Small intestine (tissue), 7 donors: ENCODE data around the gene TBCEL. TPM values are rescaled to one million over a fixed set of nuclear protein-coding genes. Genes with fewer than 3 reads are reported as not detected.
A peak's percentile ranks its signal among the peaks of the same experiment; 100 is the strongest.

Experiments
- DNase-seq, 2 donors: peaks; one replicate each; pipeline versions ENCODE4 v3.0.0 to v3.0.0-alpha.2; 2013
- FAIRE-seq: peaks from 2 replicates; lab custom pipeline; 2012; peaks lifted over from hg19 to GRCh38; lab: Jason Lieb, UNC
- H3K27ac ChIP-seq, 3 donors: one replicate each; pipeline ENCODE4 v1.5.1; 2013; ENCODE audit warnings: low read length in 2 of 3, mild to moderate bottlenecking in 2 of 3, control low read depth in 1 of 3, inconsistent platforms in 1 of 3, low read depth in 1 of 3, moderate library complexity in 1 of 3
- H3K27me3 ChIP-seq, 3 donors: one replicate each; pipeline ENCODE4 v1.6.1; 2013; ENCODE audit warnings: low read length in 3 of 3, inconsistent platforms in 1 of 3; ENCODE audit not compliant: control insufficient read depth in 3 of 3, insufficient read depth in 3 of 3
- H3K36me3 ChIP-seq, 3 donors: one replicate each; pipeline ENCODE4 v1.6.1; 2013; ENCODE audit warnings: low read length in 3 of 3, inconsistent platforms in 1 of 3, low read depth in 1 of 3, mild to moderate bottlenecking in 1 of 3, moderate library complexity in 1 of 3; ENCODE audit not compliant: control insufficient read depth in 3 of 3, insufficient read depth in 2 of 3
- H3K4me1 ChIP-seq, 3 donors: one replicate each; pipeline ENCODE4 v1.6.1; 2013; ENCODE audit warnings: low read length in 2 of 3, inconsistent platforms in 1 of 3, low read depth in 1 of 3, mild to moderate bottlenecking in 1 of 3, moderate library complexity in 1 of 3; ENCODE audit not compliant: control insufficient read depth in 3 of 3, insufficient read depth in 2 of 3
- H3K4me3 ChIP-seq, 3 donors: one replicate each; pipeline ENCODE4 v1.5.1; 2013; ENCODE audit warnings: low read length in 3 of 3, control low read depth in 1 of 3, inconsistent platforms in 1 of 3, low read depth in 1 of 3, mild to moderate bottlenecking in 1 of 3, moderate library complexity in 1 of 3
- H3K9me3 ChIP-seq, 2 donors: one replicate each; pipeline ENCODE4 v1.6.1; 2013; ENCODE audit warnings: low read depth in 1 of 2, low read length in 1 of 2; ENCODE audit not compliant: control insufficient read depth in 2 of 2, insufficient read depth in 1 of 2
- WGBS, 3 donors: extraction: QIAGEN DNeasy Blood & Tissue Kit; methylation state at CpG; one replicate each; pipeline ENCODE4 v1.1.7; 2013; 5-methylcytosine and 5-hydroxymethylcytosine counted together
- polyA plus RNA-seq, 4 donors: library from polyadenylated mRNA; stranded (reverse) in 3 of 4; unstranded in 1 of 4; fragments of 200-250 nt in 3 of 4; fragments of 120-200 nt in 1 of 4; gene quantifications; one replicate each; pipeline versions ENCODE4 v1.2.1 to v1.2.3, GENCODE V29; 2013
- donor health status: healthy with polysubstance abuse.
- donor health status: control.
- donor health status: control.
- donor health status: Bipolar disorder and iron deficiency.
- donor health status: healthy.

TBCEL gene
- polyA plus RNA-seq, 4 donors = 3.1 to 24.0 (median 4.0) TPM

- DNase-seq = peak; percentile 74 to 80
- no peak for FAIRE-seq
- Histone ChIP-seq H3K4me1 (peaks cover 0 to 18% (median 0%) of the 10 kb centered on the region in 3 donors), H3K27ac (peak overlapping the region in 2 of 3 donors; percentile 25 to 91), H3K4me3 (no peak overlapping the region), H3K9me3 (no peaks in the 10 kb centered on the region), H3K27me3 (no peaks in the 10 kb centered on the region), H3K36me3 (no peaks in the 10 kb centered on the region)
- WGBS, 3 donors = 28 to 73% (median 50%) methylated on average over 4 to 6 of the region's 6 CpGs
Measured at GRCh38 chr11:121068787-121069186, 44.9 kb downstream of the TBCEL start.

- Histone ChIP-seq H3K27me3 (no peaks in the 10 kb centered on the region), H3K9me3 (no peaks in the 10 kb centered on the region), H3K27ac (no peak overlapping the region), H3K36me3 (no peaks in the 10 kb centered on the region), H3K4me1 (peaks cover 0 to 18% (median 0%) of the 10 kb centered on the region in 3 donors), H3K4me3 (no peak overlapping the region)
- 70 to 89% (median 86%) methylated on average over 2 of the region's 2 CpGs for WGBS, 3 donors
- no peak for DNase-seq
- no peak for FAIRE-seq
Measured at GRCh38 chr11:121070951-121071845, 47.3 kb downstream of the TBCEL start.

GRCh38 chr11:121071846-121072450 lies 48.0 kb downstream of the TBCEL start:
- no peak for FAIRE-seq
- 58 to 64% (median 63%) methylated on average over 5 of the region's 5 CpGs for WGBS, 3 donors
- Histone ChIP-seq H3K9me3 (no peaks in the 10 kb centered on the region), H3K4me3 (no peak overlapping the region), H3K4me1 (peaks cover 0 to 16% (median 0%) of the 10 kb centered on the region in 3 donors), H3K27me3 (no peaks in the 10 kb centered on the region), H3K36me3 (no peaks in the 10 kb centered on the region), H3K27ac (no peak overlapping the region)
- DNase-seq = no peak

GRCh38 chr11:121081321-121081720 lies 57.4 kb downstream of the TBCEL start:
- peaks cover 0 to 3% (median 0%) of the 10 kb centered on the region in 3 donors for H3K4me1 ChIP-seq
- no peaks in the 10 kb centered on the region for H3K36me3 ChIP-seq
- H3K9me3 ChIP-seq = no peaks in the 10 kb centered on the region
- H3K4me3 ChIP-seq = no peak overlapping the region
- FAIRE-seq = no peak
- H3K27ac ChIP-seq = no peak overlapping the region
- 97 to 100% (median 97%) methylated on average over 3 of the region's 3 CpGs for WGBS, 3 donors
- no peak for DNase-seq
- H3K27me3 ChIP-seq = no peaks in the 10 kb centered on the region

- 84 to 96% (median 89%) methylated on average over 1 of the region's 1 CpG for WGBS, 3 donors
- no peak overlapping the region for H3K27ac ChIP-seq
- H3K27me3 ChIP-seq = no peaks in the 10 kb centered on the region
- peaks cover 0 to 3% (median 0%) of the 10 kb centered on the region in 3 donors for H3K4me1 ChIP-seq
- FAIRE-seq (no peak), DNase-seq (no peak)
- H3K9me3 ChIP-seq = no peaks in the 10 kb centered on the region
- no peak overlapping the region for H3K4me3 ChIP-seq
- H3K36me3 ChIP-seq = peaks cover 0 to 2% (median 0%) of the 10 kb centered on the region in 3 donors
Measured at GRCh38 chr11:121082219-121082618, 58.3 kb downstream of the TBCEL start.

- H3K27me3 ChIP-seq = no peaks in the 10 kb centered on the region
- H3K4me1 ChIP-seq = peaks cover 0 to 3% (median 0%) of the 10 kb centered on the region in 3 donors
- no peak overlapping the region for H3K27ac ChIP-seq
- no peak overlapping the region for H3K4me3 ChIP-seq
- FAIRE-seq (no peak), DNase-seq (peak in 1 of 2 donors; percentile 26)
- H3K9me3 ChIP-seq = no peaks in the 10 kb centered on the region
- WGBS, 3 donors = 95 to 100% (median 96%) methylated on average over 1 of the region's 1 CpG
- peaks cover 0 to 4% (median 0%) of the 10 kb centered on the region in 3 donors for H3K36me3 ChIP-seq
Measured at GRCh38 chr11:121082670-121083069, 58.8 kb downstream of the TBCEL start.

- no peak overlapping the region for H3K4me3 ChIP-seq
- peak overlapping the region in 1 of 3 donors; percentile 19 for H3K27ac ChIP-seq
- no peak for FAIRE-seq
- H3K36me3 ChIP-seq = peaks cover 0 to 4% (median 0%) of the 10 kb centered on the region in 3 donors
- no peak for DNase-seq
- peaks cover 0 to 14% (median 0%) of the 10 kb centered on the region in 3 donors for H3K4me1 ChIP-seq
- WGBS, 3 donors = 90 to 97% (median 92%) methylated on average over 4 of the region's 4 CpGs
- no peaks in the 10 kb centered on the region for H3K27me3 ChIP-seq
- no peaks in the 10 kb centered on the region for H3K9me3 ChIP-seq
Measured at GRCh38 chr11:121086866-121087265, 63.0 kb downstream of the TBCEL start.

GRCh38 chr11:121089566-121089965 lies 65.7 kb downstream of the TBCEL start:
- no peak for DNase-seq
- 93 to 97% (median 93%) methylated on average over 1 of the region's 1 CpG for WGBS, 3 donors
- H3K4me3 ChIP-seq = no peak overlapping the region
- no peak for FAIRE-seq
- peaks cover 0 to 14% (median 0%) of the 10 kb centered on the region in 3 donors for H3K4me1 ChIP-seq
- H3K27me3 ChIP-seq = no peaks in the 10 kb centered on the region
- H3K36me3 ChIP-seq = peaks cover 0 to 4% (median 0%) of the 10 kb centered on the region in 3 donors
- H3K27ac ChIP-seq = no peak overlapping the region
- no peaks in the 10 kb centered on the region for H3K9me3 ChIP-seq
